HG03469 (cell line): ENCODE results near the gene MC4R.
"Not testable (repeated sequence)": the region's sequence is repeated elsewhere in the genome, so short reads cannot be mapped to it uniquely, and the experiment has no call there.

ENCODE experiments used
- ATAC-seq: cut with Tn5 transposase; IDR thresholded peaks from one replicate; pipeline ENCODE4 v1.9.1; 2021; ENCODE audit warnings: mild to moderate bottlenecking, moderate library complexity, moderate number of reproducible peaks; ENCODE audit not compliant: unreplicated experiment

Gene MC4R

DNA sequence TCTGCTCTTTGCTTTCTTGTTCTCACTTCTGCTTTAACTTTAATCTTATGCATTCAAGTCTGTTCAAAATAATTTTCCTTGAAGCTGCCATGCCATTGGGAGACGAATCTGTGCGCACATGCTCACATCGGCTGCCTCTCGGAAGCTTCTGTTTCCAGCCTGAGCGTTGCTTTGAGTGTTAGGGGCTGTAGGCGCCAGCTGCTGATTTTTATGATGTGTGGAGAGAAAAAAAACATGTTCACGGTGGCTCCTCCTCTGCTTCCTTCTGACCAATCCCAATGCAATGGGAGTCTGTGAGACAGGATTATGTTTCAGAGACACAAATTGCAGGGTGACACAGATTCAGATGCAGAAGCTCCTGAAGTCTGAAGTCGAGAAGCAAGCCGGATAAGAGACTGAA, at the start of gene MC4R:
TSS of gene MC4R (minus strand) at position 180 of the 400 bp plus-strand sequence. CDS start 426 bp downstream, outside the sequence.
- no peak for ATAC-seq

DNA sequence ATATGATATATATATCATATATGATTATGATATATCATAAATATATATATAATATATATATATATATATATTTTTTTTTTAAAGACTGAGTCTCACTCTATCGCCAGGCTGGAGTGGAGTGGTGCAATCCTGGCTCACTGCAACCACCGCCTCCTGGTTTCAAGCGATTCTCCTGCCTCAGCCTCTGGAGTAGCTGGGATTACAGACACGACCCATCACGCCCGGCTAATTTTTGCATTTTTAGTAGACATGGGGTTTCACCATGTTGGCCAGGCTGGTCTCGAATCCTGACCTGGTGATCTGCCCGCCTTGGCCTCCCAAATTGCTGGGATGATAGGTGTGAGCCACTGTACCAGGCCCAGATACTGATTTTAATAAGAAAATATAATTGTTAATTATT, 49.7 kb upstream of the MC4R start:
- ATAC-seq, result not testable (repeated sequence)

DNA sequence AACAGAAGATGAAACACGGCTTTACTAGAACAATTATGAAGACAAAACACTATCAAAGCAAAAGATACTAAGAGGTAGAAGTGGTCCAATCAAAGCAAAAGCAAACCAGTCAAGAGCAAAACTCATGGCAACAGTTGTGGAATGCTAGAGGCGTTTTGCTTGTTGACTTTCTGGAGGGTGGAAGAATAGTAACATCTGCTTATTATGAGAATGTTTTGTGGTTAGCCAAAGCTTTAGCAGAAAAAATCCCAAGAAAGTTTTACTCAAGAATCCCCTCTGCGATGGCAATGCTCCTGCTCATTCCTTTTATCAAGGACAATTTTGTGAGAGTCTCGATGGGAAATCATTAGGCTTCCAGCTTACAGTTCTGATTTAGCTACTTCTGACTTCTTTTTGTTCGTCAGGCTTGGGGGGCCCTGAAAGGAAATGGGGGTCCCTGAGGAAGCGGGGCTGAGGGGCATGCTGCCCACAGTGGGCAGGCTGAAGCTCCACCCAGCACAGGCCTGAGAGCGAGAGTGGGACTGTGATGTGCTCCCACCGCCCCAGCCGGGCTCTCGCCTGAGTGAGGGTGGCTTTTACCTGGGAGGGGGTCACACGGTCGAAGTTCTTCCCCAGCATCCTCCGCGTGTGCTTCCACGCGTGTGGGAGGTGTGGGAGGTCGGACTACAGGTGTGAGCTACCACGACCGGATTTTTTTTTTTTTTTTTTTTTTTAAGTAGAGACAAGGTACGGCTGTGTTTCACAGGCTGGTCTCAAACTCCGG, 49.0 kb upstream of the MC4R start:
- no peak for ATAC-seq

- ATAC-seq, result no peak
Observed at GRCh38 chr18:60417946-60418345, 45.4 kb upstream of the MC4R start.

DNA sequence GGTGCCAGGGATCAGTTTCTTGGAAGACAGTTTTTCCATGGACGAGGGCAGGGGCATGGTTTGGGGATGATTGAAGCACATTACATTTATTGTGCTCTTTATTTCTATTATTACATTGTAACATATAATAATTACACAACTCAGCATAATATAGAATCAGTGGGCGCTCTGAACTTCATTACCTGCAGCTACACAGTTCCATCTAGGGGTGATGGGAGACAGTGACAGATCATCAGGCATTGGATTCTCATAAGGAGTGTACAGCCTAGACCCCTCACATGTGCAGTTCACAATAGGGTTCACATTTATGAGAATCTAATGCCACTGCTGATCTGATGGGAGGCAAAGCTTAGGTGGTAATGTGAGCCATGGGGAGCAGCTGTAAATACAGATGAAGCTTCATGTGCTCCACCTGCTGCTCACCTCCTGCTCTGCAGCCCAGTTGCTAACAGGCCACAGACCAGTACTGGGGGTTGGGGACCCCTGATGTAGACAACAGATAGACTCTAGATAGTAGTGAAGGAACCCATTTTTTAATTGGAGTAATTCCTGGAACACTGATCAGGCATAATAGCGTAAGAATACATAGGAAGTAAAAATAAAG, 41.5 kb upstream of the MC4R start:
- peak; percentile 46 for ATAC-seq

DNA sequence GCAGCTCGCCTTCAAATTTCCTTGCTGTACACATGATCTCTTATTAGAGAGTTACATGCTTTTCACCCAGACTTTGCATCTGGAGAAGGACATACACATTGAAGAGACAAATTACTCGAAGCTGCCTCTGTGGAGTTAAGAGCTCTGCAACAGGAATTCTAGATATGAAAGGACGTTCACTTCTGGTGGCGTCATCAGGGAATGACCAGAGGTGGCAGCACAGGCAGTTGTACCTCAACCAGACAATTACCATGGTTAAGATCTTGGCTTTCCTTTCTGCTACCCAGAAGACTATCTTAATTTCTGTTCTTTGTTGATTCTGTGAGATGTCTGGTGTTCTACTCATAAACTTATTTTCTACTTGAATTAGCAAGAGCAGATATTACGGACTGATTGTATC, 39.1 kb upstream of the MC4R start:
- ATAC-seq, result no peak

DNA sequence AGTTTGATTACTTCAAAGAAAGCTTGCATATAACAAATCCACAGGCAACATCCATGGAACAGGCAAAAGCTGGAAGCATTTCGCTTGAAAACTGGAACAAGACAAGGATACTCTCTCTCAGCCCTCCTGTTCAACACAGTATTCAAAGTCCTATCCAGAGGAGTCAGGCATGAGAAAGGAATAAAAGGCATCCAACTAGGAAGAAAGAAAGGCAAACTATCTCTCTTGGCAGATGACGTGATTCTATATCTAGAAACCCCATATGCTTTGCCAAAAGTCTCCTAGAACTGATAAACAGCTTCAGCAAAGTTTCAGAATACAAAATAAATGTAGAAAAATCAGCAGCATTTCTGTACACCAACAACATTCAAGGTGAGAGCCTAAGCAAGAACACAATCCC, 34.1 kb upstream of the MC4R start:
- ATAC-seq, result no peak

- ATAC-seq, result no peak
Observed at GRCh38 chr18:60404486-60405085, 32.0 kb upstream of the MC4R start.

- no peak for ATAC-seq
Observed at GRCh38 chr18:60401346-60401745, 28.8 kb upstream of the MC4R start.

DNA sequence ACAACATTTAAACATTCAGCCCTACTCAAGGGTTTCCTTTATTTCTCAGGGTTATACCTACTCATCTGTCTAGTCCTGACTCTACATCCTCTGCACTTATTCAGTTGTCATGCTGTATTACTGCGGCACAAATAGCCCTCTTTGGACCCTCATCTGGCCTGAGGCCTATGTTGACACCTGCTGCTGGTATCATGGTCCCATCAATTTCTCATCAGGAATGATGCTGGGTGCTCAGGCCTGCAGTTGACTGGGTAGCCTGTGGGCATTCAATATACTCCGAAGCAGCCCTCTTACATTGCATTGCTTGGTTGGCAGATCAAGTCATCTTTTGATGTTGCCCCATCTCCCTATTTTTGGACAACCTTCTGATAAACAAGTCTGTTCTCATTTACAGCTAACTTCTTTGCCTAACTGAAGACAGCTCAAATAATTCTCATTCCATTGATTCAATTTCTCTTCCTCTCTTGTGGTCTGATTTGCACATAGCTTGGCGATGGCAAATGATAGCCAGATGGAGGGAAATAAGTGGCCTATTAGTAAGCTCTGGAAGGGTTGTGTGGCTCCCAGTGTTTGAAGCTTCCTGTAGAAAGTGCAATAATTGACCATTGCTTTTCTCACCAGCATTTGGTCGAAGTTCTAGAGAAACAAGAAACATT, 19.1 kb upstream of the MC4R start:
- ATAC-seq, result no peak

GRCh38 chr18:60389314-60389713, 16.7 kb upstream of the MC4R start:
- no peak for ATAC-seq

- no peak for ATAC-seq
Observed at GRCh38 chr18:60385693-60386092, 13.1 kb upstream of the MC4R start.

DNA sequence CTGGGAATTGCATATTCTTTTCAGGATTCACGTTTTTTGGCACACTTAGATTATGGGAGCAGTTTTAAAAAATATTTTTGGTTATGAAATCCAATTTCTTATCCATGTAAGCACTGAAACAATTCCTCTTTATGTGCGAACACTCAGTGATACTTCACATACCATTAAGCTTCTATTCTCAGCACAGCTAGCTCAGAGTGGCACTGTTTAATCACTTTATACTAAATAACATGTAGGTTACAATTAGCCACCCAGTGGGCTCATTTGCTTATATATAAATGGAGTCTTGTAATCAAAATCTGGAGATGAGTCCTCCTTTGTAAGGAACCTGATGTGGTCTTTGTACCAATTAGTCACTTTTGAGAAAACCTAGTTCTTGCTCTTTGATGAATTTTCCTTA, 11.3 kb upstream of the MC4R start:
- no peak for ATAC-seq

DNA sequence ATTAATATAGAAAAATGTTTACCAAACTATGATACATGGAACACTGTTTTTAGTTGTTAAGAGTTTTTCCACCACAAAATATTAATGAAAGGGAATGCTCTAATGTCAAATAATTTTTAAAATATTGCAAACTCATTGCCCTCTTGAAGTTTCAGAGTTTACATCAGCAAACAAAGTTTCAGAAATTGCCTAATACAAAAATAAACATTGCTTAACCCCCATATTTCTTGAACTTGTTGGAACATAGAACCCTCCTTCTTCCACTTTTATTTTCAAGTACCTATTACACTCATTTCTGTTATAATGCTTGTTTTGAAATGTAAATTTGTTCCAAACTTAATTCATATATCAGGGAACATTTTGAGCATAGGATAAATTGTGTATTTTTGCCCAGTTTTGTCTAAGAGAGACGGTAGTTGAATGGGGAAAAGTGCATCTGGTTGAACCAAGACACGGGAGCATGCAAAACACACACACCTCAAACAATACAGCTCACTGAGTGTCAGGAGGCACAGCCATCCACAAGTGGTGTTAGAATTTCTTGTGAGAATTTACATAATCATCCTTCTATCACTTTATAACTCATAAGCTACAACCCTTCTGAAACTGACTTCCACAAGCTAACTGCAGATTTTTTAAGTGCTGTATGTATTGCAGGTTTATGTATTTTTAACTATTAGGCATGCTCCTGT, 5.3 kb upstream of the MC4R start:
- ATAC-seq, result no peak

DNA sequence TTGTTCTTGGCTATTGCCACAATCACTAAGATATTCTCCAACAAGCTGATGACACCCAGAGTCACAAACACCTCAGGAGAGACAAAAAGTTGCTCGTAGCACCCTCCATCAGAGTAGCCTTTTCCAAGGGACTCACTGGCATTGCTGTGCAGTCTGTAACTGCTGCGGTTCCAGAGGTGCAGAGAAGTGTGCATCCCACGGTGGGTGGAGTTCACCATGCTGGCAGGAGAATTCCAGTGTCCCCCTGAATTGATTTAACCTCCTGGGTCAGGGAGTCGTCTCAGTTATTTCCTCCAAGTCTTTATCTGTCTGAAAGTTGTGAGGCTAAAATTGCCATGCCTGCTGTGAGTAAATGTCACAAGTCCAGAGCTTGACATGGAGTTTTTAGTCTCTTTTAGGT, 443 bp downstream of the MC4R start:
- ATAC-seq, result no peak

DNA sequence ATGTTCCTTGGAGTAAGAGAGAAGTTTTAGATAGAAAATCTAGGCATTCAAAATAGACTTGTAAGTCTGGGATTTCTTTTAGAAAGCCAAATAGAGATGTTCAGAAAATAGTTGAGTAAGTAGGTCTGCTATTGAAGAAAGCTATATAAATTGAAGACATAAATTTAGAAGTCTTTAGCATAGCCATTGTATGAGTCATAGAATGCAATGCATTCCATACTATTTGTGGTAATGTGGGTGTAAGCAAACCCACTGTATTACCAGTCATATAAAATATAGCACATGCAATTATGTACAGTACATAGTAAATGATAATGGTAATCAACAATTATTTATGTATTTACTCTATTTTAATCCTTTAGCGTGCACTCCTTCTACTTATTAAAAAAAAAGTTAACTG, 14.1 kb downstream of the MC4R start:
- no peak for ATAC-seq

GRCh38 chr18:60350941-60351340, 21.6 kb downstream of the MC4R start:
- ATAC-seq, result no peak

- no peak for ATAC-seq
Observed at GRCh38 chr18:60350150-60350549, 22.4 kb downstream of the MC4R start.

DNA sequence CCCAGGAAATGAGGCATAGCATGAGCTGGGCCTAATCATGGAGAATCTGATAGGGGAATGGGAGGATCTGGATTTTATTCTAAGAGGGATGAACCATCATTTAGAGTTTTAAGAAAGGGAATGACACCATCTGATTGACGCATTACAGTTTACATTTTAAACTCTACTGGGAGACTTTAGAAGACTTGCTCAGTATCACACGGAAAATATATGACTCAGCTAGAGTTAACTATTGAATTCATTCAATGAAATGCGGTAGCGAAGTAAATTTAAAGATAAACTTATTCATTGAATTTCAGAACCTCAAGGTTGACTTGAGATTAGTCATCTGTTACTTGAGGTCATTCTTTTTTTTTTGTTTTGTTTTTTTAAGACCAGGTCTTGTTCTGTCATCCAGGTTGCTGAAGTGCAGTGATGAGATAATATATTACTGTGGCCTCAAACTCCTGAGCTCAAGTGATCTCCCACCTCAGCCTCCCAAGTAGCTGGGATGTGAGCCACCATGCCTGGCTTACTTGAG, 25.0 kb downstream of the MC4R start:
- ATAC-seq, result no peak

GRCh38 chr18:60339018-60339417, 33.6 kb downstream of the MC4R start:
- no peak for ATAC-seq

DNA sequence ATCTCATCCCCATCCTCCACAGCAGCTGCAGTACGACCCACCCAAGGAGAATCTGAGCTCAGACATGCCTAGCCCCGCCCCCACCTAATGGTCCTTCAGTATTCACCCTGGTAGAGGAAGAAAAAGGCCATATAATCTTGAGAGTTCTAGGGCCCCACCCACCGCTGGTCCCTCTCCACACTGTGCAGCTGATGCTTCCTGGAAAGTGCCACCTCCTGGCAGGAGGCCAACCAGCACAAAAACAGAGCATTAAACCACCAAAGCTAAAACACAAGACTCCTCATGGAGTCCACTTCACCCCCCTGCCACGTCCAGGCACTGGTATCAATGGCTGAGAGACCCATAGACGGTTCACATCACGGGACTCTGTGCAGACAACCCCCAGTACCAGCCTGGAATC, 40.7 kb downstream of the MC4R start:
- ATAC-seq, result no peak
